Upper lobe of left lung (tissue), 6 donors: ENCODE results near the gene TMEM138. TPM values are rescaled to one million over a fixed set of nuclear protein-coding genes. Genes with fewer than 3 reads are reported as not detected.

ENCODE experiments used
- ATAC-seq, 2 donors: fragments of 200-7000 bp; cut with Tn5 transposase; one replicate each; pipeline ENCODE4 v1.9.1; 2022; ENCODE audit warnings: mild to moderate bottlenecking in 2 of 2, moderate library complexity in 2 of 2; ENCODE audit not compliant: low FRiP score in 2 of 2
- DNase-seq, 2 donors: peaks; one replicate each; pipeline ENCODE4 v3.0.0-alpha.2; 2019 to 2020
- H3K27ac ChIP-seq, 4 donors: fragments of 200-600 bp; sonication (generic); one replicate each; pipeline ENCODE4 v1.5.1; 2016 to 2019
- H3K27me3 ChIP-seq, 4 donors: fragments of 200-600 bp; sonication (generic); one replicate each; pipeline ENCODE4 v1.5.1; 2017 to 2019
- H3K36me3 ChIP-seq, 4 donors: fragments of 200-600 bp; sonication (generic); one replicate each; pipeline ENCODE4 v1.5.1; 2016 to 2019
- H3K4me1 ChIP-seq, 4 donors: fragments of 200-600 bp; sonication (generic); one replicate each; pipeline ENCODE4 v1.5.1; 2018 to 2019
- H3K4me3 ChIP-seq, 4 donors: fragments of 200-600 bp; sonication (generic); one replicate each; pipeline ENCODE4 v1.5.1; 2017 to 2019; ENCODE audit warnings: mild to moderate bottlenecking in 2 of 4, moderate library complexity in 1 of 4
- H3K9me3 ChIP-seq, 4 donors: fragments of 200-600 bp; sonication (generic); one replicate each; pipeline ENCODE4 v1.5.1; 2018 to 2019
- CTCF ChIP-seq, 6 experiments: fragments of 450-650 bp in 4 of 6; fragments of 200-600 bp in 2 of 6; sonication (generic) in 2 of 6; IDR thresholded peaks; one replicate each; pipeline ENCODE4 v1.5.1; 2016 to 2019; ENCODE audit warnings: antibody characterized with exemption in 6 of 6
- EP300 ChIP-seq, 4 donors: sonication (generic); formaldehyde crosslinking; IDR thresholded peaks; one replicate each; pipeline ENCODE4 v1.5.1; 2017; ENCODE audit warnings: antibody characterized with exemption in 4 of 4, control low read depth in 2 of 4
- POLR2A ChIP-seq, 4 donors: fragments of 450-650 bp; IDR thresholded peaks; one replicate each; pipeline ENCODE4 v1.5.1; 2016 to 2017; ENCODE audit warnings: antibody characterized with exemption in 4 of 4, mild to moderate bottlenecking in 2 of 4
- POLR2AphosphoS5 ChIP-seq, 2 donors: sonication (generic); formaldehyde crosslinking; IDR thresholded peaks; one replicate each; pipeline ENCODE4 v1.5.1; 2017; ENCODE audit warnings: antibody characterized with exemption in 2 of 2
- WGBS, 2 donors: methylation state at CpG; one replicate each; pipeline ENCODE4 v1.1.5; 2017 to 2018; 5-methylcytosine and 5-hydroxymethylcytosine counted together
- total RNA-seq, 6 donors: library from RNA; depleted of rRNA in 4 of 6; stranded (reverse); fragments of >200 nt in 4 of 6; gene quantifications; one replicate each; pipeline versions ENCODE4 v1.1.0 to v1.2.1, GENCODE V29; 2016 to 2021
- donor health status: DM: no; HTN: no; CAD: no; lungs with moderate emphysema.
- donor health status: DM: no; HTN: yes; CAD: no; lungs with severe emphysema.

Gene TMEM138
- total RNA-seq, 6 donors from 2014 or later, result 23.5 to 95.3 (median 34.5) TPM

DNA sequence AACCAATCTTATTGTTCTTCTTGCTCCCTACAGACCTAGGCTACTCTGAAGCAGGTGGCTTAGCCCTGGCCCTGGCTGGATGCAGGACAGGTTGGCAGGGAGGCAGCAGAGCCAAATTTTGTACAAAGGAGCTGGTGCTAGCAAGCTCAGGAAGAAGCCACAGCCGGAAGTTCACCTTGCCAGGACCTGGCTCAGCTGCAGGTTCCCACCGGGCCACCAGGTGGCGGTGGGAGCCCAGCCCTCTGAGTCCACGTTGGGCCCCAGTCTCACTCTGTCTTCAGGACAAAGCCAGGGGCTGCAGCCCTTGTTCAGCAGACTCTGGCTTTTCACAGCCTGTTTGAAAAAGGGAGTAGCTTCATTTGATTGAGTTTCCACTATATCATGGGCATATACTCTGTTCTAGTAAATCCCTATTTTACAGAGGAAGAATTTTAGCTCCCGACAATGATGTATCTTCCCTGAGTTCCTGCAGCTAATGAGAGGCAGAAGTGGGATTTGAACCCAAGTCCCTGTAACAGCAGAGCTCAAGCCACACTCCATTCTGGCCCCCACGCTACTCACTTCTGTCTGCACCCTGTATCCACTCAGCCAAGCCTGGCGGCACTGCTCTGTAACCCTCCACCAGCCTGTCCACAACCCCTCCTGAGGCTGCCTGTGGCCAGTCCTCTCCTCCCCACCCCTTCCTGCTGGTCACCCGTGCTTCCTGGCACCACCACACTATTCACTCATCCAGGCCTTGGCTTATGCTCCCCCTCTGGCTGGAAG, 25.8 kb upstream of the TMEM138 start:
- Histone ChIP-seq H3K27me3 (no peaks in the 10 kb centered on the region), H3K4me3 (no peak overlapping the region), H3K9me3 (no peaks in the 10 kb centered on the region), H3K4me1 (peaks cover 20 to 25% (median 22%) of the 10 kb centered on the region in 4 donors), H3K36me3 (peaks cover 0 to 13% (median 4%) of the 10 kb centered on the region in 4 donors), H3K27ac (peak overlapping the region in 3 of 4 donors; percentile 63 to 74 (median 73))
- DNase-seq, result peak; percentile 87 to 94
- TF ChIP-seq EP300 (IDR thresholded peaks at IDR 0.05), result no peak
- peak; percentile 95 to 97 (median 96) for TF ChIP-seq CTCF (IDR thresholded peaks at IDR 0.05)
- ATAC-seq, result peak; percentile 76 to 80
- 30 to 42% methylated on average over 6 to 8 of the region's 8 CpGs for WGBS, 2 donors

DNA sequence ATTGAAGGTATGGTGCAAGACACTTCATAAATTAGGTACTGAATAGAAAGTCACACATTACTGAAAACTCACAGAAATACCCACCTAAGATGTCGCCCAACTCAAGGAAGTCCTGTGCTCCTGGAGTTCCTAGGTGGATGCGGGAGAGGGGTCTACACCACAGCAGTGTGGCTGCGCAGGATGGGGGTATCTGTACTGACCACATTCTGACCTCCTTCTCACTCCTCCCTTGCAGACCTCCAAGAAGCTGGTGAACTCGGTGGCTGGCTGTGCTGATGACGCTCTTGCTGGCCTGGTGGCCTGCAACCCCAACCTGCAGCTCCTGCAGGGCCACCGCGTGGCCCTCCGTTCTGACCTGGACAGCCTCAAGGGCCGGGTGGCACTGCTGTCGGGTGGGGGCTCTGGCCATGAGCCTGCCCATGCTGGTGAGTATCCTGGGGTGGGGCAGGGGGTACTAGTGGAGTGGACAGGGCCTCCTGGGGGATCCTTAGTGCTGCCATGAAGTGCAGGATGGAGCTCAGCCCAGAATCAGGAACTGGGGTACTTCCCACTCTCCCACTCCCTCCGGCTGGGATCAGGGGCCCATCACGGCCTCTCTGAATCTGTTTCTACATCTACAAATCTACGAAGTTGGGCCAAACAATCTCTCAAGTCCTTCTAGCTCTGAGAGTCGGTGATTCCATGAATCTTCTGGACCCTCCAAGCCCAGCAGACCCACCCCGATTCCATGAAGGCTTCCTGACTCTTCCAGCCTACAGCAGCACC, 24.3 kb upstream of the TMEM138 start:
- Histone ChIP-seq H3K4me3 (no peak overlapping the region), H3K27me3 (no peaks in the 10 kb centered on the region), H3K4me1 (peaks cover 12 to 14% (median 13%) of the 10 kb centered on the region in 4 donors), H3K36me3 (peaks cover 0 to 17% (median 9%) of the 10 kb centered on the region in 4 donors), H3K27ac (no peak overlapping the region), H3K9me3 (no peaks in the 10 kb centered on the region)
- TF ChIP-seq POLR2A (IDR thresholded peaks at IDR 0.05), result no peak
- no peak for TF ChIP-seq POLR2AphosphoS5 (IDR thresholded peaks at IDR 0.05)
- no peak for TF ChIP-seq CTCF (IDR thresholded peaks at IDR 0.05)
- DNase-seq (peak in 1 of 2 donors; percentile 48), ATAC-seq (no peak)
- 93 to 95% methylated on average over 14 to 15 of the region's 15 CpGs for WGBS, 2 donors

DNA sequence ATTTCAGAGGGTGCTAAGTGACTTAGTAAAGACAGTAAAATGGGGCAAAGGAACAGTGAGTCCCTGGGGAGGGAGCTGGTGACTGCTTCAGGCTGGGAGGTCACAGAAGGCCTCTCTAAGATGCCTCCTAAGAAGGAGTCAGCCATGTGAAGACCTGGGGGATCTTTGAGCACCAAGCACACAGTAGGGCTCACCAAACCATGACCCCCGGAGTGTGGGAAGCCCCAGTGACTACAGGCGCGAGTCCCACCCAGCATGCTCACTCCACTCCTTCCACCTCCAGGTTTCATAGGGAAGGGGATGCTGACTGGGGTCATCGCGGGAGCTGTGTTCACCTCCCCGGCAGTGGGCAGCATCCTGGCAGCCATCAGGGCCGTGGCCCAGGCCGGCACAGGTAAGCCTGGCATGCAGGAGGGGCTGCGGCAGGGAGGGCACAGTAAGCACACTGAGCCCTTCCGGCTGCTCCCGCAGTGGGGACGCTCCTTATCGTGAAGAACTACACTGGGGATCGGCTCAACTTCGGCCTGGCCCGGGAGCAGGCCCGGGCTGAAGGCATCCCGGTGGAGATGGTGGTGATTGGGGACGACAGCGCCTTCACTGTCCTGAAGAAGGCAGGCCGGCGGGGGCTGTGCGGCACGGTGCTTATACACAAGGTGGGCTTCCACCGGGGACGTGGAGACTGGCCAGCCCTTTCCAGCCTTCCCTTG, 23.2 kb upstream of the TMEM138 start:
- TF ChIP-seq POLR2AphosphoS5 (IDR thresholded peaks at IDR 0.05) (no peak), EP300 (IDR thresholded peaks at IDR 0.05) (no peak), POLR2A (IDR thresholded peaks at IDR 0.05) (no peak), CTCF (IDR thresholded peaks at IDR 0.05) (no peak)
- Histone ChIP-seq H3K4me1 (peaks cover 6 to 9% (median 8%) of the 10 kb centered on the region in 4 donors), H3K27me3 (no peaks in the 10 kb centered on the region), H3K9me3 (no peaks in the 10 kb centered on the region), H3K36me3 (peaks cover 0 to 23% (median 13%) of the 10 kb centered on the region in 4 donors), H3K27ac (no peak overlapping the region), H3K4me3 (no peak overlapping the region)
- WGBS, 2 donors, result 95 to 96% methylated on average over 14 to 15 of the region's 26 CpGs
- ATAC-seq, result no peak
- DNase-seq, result peak in 1 of 2 donors; percentile 73

GRCh38 chr11:61339490-61339878, 22.7 kb upstream of the TMEM138 start:
- DNase-seq, result no peak
- Histone ChIP-seq H3K4me3 (no peak overlapping the region), H3K36me3 (peaks cover 0 to 23% (median 13%) of the 10 kb centered on the region in 4 donors), H3K27me3 (no peaks in the 10 kb centered on the region), H3K9me3 (no peaks in the 10 kb centered on the region), H3K27ac (no peak overlapping the region), H3K4me1 (peaks cover 4 to 9% (median 7%) of the 10 kb centered on the region in 4 donors)
- 95 to 98% methylated on average over 4 of the region's 4 CpGs for WGBS, 2 donors
- ATAC-seq, result no peak
- no peak for TF ChIP-seq EP300 (IDR thresholded peaks at IDR 0.05)
- no peak for TF ChIP-seq POLR2AphosphoS5 (IDR thresholded peaks at IDR 0.05)
- no peak for TF ChIP-seq CTCF (IDR thresholded peaks at IDR 0.05)
- no peak for TF ChIP-seq POLR2A (IDR thresholded peaks at IDR 0.05)
